Heart right ventricle (tissue), 16 donors: ENCODE data around the gene ZNF692. TPM values are rescaled to one million over a fixed set of nuclear protein-coding genes. Genes with fewer than 3 reads are reported as not detected.

Experiments
- ATAC-seq, 8 donors: fragments of 200-7000 bp; cut with Tn5 transposase; one replicate each; pipeline ENCODE4 v1.9.1; 2020; ENCODE audit warnings: mild to moderate bottlenecking in 8 of 8, moderate library complexity in 8 of 8, moderate number of reproducible peaks in 1 of 8
- DNase-seq, 2 donors: peaks; one replicate each; pipeline ENCODE4 v3.0.0-alpha.2; 2020
- H3K27ac ChIP-seq, 10 donors: fragments of 200-600 bp; sonication (generic) in 2 of 10; one replicate each; pipeline versions ENCODE4 v1.5.0 to v1.8.0; 2020 to 2022; ENCODE audit warnings: mild to moderate bottlenecking in 3 of 10
- H3K27me3 ChIP-seq, 7 donors: fragments of 200-600 bp; one replicate each; pipeline ENCODE4 v1.8.0; 2021 to 2022; ENCODE audit warnings: mild to moderate bottlenecking in 2 of 7
- H3K36me3 ChIP-seq, 9 donors: fragments of 200-600 bp; sonication (generic) in 1 of 9; one replicate each; pipeline versions ENCODE4 v1.5.0 to v1.8.0; 2020 to 2022; ENCODE audit warnings: mild to moderate bottlenecking in 2 of 9
- H3K4me1 ChIP-seq, 9 donors: fragments of 200-600 bp; sonication (generic) in 1 of 9; one replicate each; pipeline versions ENCODE4 v1.5.0 to v1.8.0; 2020 to 2022; ENCODE audit warnings: mild to moderate bottlenecking in 4 of 9
- H3K4me3 ChIP-seq, 10 donors: fragments of 200-600 bp; sonication (generic) in 2 of 10; one replicate each; pipeline versions ENCODE4 v1.5.0 to v1.8.0; 2020 to 2022; ENCODE audit warnings: mild to moderate bottlenecking in 7 of 10, moderate library complexity in 2 of 10
- H3K9me3 ChIP-seq, 11 donors: fragments of 200-600 bp in 10 of 11; sonication (generic) in 2 of 11; one replicate each; pipeline versions ENCODE4 v1.5.0 to v1.8.0; 2013 to 2022; ENCODE audit warnings: mild to moderate bottlenecking in 2 of 11, control low read depth in 1 of 11, moderate library complexity in 1 of 11
- WGBS, 2 donors: extraction: QIAGEN DNeasy Blood & Tissue Kit; methylation state at CpG; one replicate each; pipeline ENCODE4 v1.1.7; 2013; ENCODE audit warnings: inconsistent platforms in 1 of 2; 5-methylcytosine and 5-hydroxymethylcytosine counted together
- intact Hi-C, 10 donors: fragments of 100-400 bp; cut with DNase I; formaldehyde crosslinking; loops; one replicate each; pipeline versions ENCODE4 v1.11.1 to v1.14.2; 2022
- polyA plus RNA-seq, 2 donors: library from polyadenylated mRNA; stranded (reverse); fragments of 200-250 nt; gene quantifications; one replicate each; pipeline ENCODE4 v1.2.3, GENCODE V29; 2013
- total RNA-seq, 10 donors: library from RNA; stranded (reverse); fragmentation: NEBNext Ultra II Directional in 3 of 10; extraction: Animal tissue kit (Norgen Biotek cat#: 25700) in 3 of 10; gene quantifications; one replicate each; pipeline versions ENCODE4 v1.2.1 to v1.2.4, GENCODE V29; 2021 to 2023
- TF ChIP-seq, protein P1 (sequence below), 9 donors: fragments of 200-600 bp; sonication (generic) in 2 of 9; IDR thresholded peaks; one replicate each; pipeline versions ENCODE4 v1.5.0 to v1.8.0; 2021 to 2022; ENCODE audit warnings: antibody characterized with exemption in 9 of 9, mild to moderate bottlenecking in 5 of 9, moderate library complexity in 1 of 9
- donor health status: Arrhythmogenic right ventricular cardiomyopathy.
- donor health status: ischemic (EF 13 %, LVEDD 7.1; RV severe dilation, severe dysfunction).
- donor health status: healthy with polysubstance abuse.
- donor health status: DM: no; HTN: yes; CAD: no.
- donor health status: DM: no; HTN: no; CAD: no.
- donor health status: ischemic (EF 25% LVEDD 6.9; RV normal size, moderate dysfunction).
- donor health status: ischemic (EF 25% LVEDD 5.7; RV mildly dilated, moderate dysfunction).
- donor health status: healthy.
- donor health status: DM: yes; HTN: yes; CAD: no.
- donor health status: Ischemic cardiomyopathy.
- donor health status: ischemic (EF 35%, LVEDD 5.7; RV mildly dilated, moderate dysfunction).
- donor health status: nonischemic (EF 11% LVEDD 7.7; RV severe dilation, severe dysfunction).
- donor health status: DM: yes; HTN: yes; CAD: no.
- donor health status: PGD.
- donor health status: ischemic (EF 29% LVEDD 5.4; RV normal size, mild dysfunction).
- donor health status: nonischemic (EF 23%, LVEDD 6.1; RV moderate dilation, normal function).

ZNF692 gene
- total and polyA plus RNA-seq, 12 donors = 7.1 to 102 (median 12.5) TPM

DNA sequence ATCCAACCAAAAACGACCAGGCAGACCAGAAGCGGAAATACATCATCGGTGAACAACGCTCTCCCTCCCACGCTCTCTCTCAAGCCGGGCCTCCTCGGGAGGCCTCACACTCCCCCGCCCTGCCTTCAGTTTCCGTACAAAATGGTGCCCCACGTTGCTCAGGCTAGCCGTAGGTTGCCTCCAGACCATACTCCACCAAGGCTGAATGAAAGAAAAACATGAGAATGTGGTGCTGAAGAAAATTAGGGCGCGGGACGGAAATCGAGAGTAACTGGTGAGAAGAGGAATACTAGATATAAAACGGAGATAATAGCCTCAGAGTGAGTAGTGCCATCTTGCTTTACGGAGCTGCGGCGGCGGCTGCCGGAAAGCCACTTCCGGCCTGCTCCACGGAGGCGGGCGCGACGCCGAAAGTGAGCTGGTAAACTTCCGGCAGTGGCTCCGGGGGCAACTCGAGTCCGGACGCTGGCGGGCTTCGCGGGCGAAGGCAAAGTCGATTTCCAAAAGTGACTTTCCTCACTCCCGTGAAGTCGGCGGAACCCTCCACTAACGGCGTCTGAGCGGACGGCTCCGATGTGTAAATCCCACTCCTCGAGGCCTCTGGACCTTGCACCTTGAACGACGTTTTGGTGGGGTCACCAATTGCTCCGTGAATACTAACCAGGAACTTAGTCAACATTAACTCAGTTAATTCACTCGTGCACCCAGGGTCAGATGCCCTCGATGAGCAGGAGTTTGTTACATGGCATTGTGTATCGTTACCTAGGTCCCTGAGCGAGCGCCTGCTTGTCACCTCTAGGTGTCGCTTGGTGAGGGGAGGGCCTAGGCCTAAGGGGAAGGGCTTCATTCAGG, 32.8 kb downstream of the ZNF692 start, which contains the start of gene SH3BP5L:
Gene SH3BP5L (minus strand): TSS at position 7 of the 852 bp plus-strand sequence. CDS start 980 bp downstream, outside the sequence.
- H3K27me3 ChIP-seq = no peaks in the 10 kb centered on the region
- H3K4me3 ChIP-seq = peak within 1 kb of the TSS; percentile 32 to 83 (median 62)
- no peaks in the 10 kb centered on the region for H3K9me3 ChIP-seq
- ATAC-seq (peak; percentile 95 to 98 (median 96)), DNase-seq (peak; percentile 92 to 96)
- H3K27ac ChIP-seq = peak within 1 kb of the TSS; percentile 90 to 98 (median 93)
- 0% methylated on average over 56 of the region's 56 CpGs for WGBS, 2 donors
- intact Hi-C loops = loop anchor here in 3 of 10 donors (1.0 kb wide), 3 partner anchors 12 to 80 kb away; partner anchors contain the start of genes ZNF672 (in 2 of the 3) and PGBD2 (in 1 of the 3)
- peaks cover 26 to 65% (median 52%) of the 10 kb centered on the region in 9 donors for H3K4me1 ChIP-seq
- H3K36me3 ChIP-seq = peaks cover 0 to 34% (median 0%) of the 10 kb centered on the region in 9 donors
- TF ChIP-seq, protein P1, sequence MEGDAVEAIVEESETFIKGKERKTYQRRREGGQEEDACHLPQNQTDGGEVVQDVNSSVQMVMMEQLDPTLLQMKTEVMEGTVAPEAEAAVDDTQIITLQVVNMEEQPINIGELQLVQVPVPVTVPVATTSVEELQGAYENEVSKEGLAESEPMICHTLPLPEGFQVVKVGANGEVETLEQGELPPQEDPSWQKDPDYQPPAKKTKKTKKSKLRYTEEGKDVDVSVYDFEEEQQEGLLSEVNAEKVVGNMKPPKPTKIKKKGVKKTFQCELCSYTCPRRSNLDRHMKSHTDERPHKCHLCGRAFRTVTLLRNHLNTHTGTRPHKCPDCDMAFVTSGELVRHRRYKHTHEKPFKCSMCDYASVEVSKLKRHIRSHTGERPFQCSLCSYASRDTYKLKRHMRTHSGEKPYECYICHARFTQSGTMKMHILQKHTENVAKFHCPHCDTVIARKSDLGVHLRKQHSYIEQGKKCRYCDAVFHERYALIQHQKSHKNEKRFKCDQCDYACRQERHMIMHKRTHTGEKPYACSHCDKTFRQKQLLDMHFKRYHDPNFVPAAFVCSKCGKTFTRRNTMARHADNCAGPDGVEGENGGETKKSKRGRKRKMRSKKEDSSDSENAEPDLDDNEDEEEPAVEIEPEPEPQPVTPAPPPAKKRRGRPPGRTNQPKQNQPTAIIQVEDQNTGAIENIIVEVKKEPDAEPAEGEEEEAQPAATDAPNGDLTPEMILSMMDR (IDR thresholded peaks at IDR 0.05) = peak; percentile 14 to 87 (median 67)

DNA sequence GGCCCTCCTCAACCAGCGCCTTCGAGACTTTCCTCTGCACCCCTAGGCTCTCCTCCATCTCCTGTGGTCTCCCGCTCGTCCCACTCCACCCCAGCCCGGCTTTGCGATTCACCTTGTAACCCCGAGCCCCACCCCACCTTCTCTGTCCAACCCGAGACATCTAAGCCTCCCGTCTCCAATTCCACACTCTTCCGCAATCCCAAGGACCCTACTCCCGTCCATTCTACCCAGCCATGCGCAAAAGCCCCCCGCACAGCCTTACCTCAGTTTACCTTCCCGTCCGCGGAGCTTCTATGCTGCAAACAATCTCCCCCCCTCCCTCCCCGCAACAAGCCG, 33.3 kb downstream of the ZNF692 start:
- TF ChIP-seq, protein P1 (IDR thresholded peaks at IDR 0.05) = no peak
- intact Hi-C loops = no loop called here
- peak overlapping the region; percentile 90 to 98 (median 93) for H3K27ac ChIP-seq
- H3K27me3 ChIP-seq = no peaks in the 10 kb centered on the region
- whole genome bisulfite sequencing, 2 donors = 1% methylated on average over 18 of the region's 18 CpGs
- H3K4me3 ChIP-seq = peak overlapping the region; percentile 32 to 83 (median 62)
- ATAC-seq = peak in 4 of 8 donors; percentile 2 to 33 (median 6)
- H3K36me3 ChIP-seq = peaks cover 0 to 40% (median under 1%) of the 10 kb centered on the region in 9 donors
- peaks cover 26 to 71% (median 57%) of the 10 kb centered on the region in 9 donors for H3K4me1 ChIP-seq
- no peak for DNase-seq
- no peaks in the 10 kb centered on the region for H3K9me3 ChIP-seq

DNA sequence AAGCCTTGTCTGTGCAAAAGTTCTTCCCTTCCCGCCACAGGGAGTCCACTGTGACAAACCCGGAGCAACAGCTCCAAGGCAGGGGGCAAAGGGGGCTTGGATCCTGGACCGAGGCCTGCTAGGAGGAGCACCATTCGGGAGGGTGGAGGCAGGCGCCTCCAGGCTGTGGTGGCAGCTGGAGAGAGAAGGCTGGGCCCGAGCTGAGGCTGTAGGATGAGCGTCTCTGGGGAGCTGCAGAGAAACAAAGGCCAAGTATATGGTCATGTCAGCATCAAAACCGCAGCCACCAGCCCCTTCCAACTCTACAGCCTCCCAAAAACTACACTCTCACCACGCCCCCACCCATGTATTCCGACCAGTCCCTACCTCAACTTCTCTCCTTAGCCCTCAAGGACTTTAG, 33.7 kb downstream of the ZNF692 start:
- no peak for DNase-seq
- ATAC-seq = no peak
- 30 to 31% methylated on average over 10 of the region's 10 CpGs for WGBS, 2 donors

DNA sequence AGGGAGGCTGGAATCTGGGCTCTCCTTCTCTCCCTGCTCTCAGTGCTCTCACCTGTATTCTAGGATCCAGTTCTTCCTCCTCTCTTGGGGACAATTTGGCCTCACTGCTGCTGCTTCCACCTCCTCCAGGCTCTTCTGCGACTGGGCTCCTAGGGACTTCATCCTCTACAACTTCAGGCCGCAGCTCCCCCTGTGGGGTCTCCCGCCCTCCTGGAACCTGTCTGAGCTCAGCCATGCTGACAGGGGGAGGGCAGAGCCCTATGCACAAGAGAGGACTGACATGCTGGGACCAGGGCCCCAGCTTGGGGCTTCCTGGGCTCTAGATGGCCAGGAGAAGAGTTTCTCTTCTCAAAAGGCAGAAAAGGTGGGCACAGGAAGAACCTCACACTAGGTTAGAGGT, 34.2 kb downstream of the ZNF692 start:
- no peaks in the 10 kb centered on the region for H3K9me3 ChIP-seq
- H3K27me3 ChIP-seq = no peaks in the 10 kb centered on the region
- peaks cover 26 to 78% (median 59%) of the 10 kb centered on the region in 9 donors for H3K4me1 ChIP-seq
- WGBS, 2 donors = 92 to 94% methylated on average over 3 of the region's 3 CpGs
- TF ChIP-seq, protein P1 (IDR thresholded peaks at IDR 0.05) = no peak
- H3K4me3 ChIP-seq = peak overlapping the region; percentile 32 to 83 (median 62)
- ATAC-seq (no peak), DNase-seq (no peak)
- intact Hi-C loops = no loop called here
- peak overlapping the region in 7 of 10 donors; percentile 90 to 98 (median 93) for H3K27ac ChIP-seq
- H3K36me3 ChIP-seq = peaks cover 0 to 49% (median 5%) of the 10 kb centered on the region in 9 donors

More for the DNA sequence above, 33.7 kb downstream of the ZNF692 start:
- H3K27ac ChIP-seq = peak overlapping the region; percentile 90 to 98 (median 93)
- H3K27me3 ChIP-seq = no peaks in the 10 kb centered on the region
- H3K4me3 ChIP-seq = peak overlapping the region; percentile 32 to 83 (median 62)
- peaks cover 26 to 75% (median 59%) of the 10 kb centered on the region in 9 donors for H3K4me1 ChIP-seq
- no peaks in the 10 kb centered on the region for H3K9me3 ChIP-seq
- peaks cover 0 to 44% (median 4%) of the 10 kb centered on the region in 9 donors for H3K36me3 ChIP-seq
- TF ChIP-seq, protein P1 (IDR thresholded peaks at IDR 0.05) = no peak
- intact Hi-C loops = no loop called here
